IMR-90 (cell line): ENCODE measurements around the gene PAX5. TPM values are rescaled to one million over a fixed set of nuclear protein-coding genes. Genes with fewer than 3 reads are reported as not detected.

Experiments used
- ATAC-seq: fragments of 200-7000 bp; cut with Tn5 transposase; 2 replicates; pipeline ENCODE4 v1.9.1; 2020; ENCODE audit warnings: low read depth, mild to moderate bottlenecking, moderate library complexity
- BruUV-seq: library from RNA; stranded (reverse); fragments of 400-500 nt; replicated peaks from 2 replicates; lab custom pipeline; 2021; lab: Mats Ljungman, UMichigan
- CTCF ChIA-PET: fragments of 300-600 bp; formaldehyde crosslinking; extraction: SDS; loops from one replicate; lab custom pipeline; 2021; ENCODE audit warnings: antibody characterized with exemption; lab: Yijun Ruan, JAX
- POLR2A ChIA-PET: fragments of 300-600 bp; sonication (Branson Sonifier 250); formaldehyde crosslinking; loops from one replicate; lab custom pipeline; 2022; ENCODE audit warnings: antibody characterized with exemption; ENCODE audit not compliant: unreplicated experiment; lab: Charles Lee
- DNase-seq: peaks from one replicate; pipeline ENCODE4 v3.0.0; 2013
- H2AFZ ChIP-seq: replicated peaks from 2 replicates; pipeline ENCODE3; 2013; ENCODE audit warnings: low read length, mild to moderate bottlenecking; ENCODE audit not compliant: poor library complexity
- H2AK5ac ChIP-seq: 2 replicates; pipeline ENCODE4 v1.6.1; 2013; ENCODE audit warnings: low read depth, low read length, inconsistent platforms
- H2AK9ac ChIP-seq: replicated peaks from 2 replicates; pipeline ENCODE3; 2013; ENCODE audit warnings: mild to moderate bottlenecking, low read depth, low read length, moderate library complexity; ENCODE audit not compliant: poor library complexity
- H2BK120ac ChIP-seq: 2 replicates; pipeline ENCODE4 v1.6.1; 2013; ENCODE audit warnings: low read depth, low read length, inconsistent platforms
- H2BK15ac ChIP-seq: 3 replicates; pipeline ENCODE4 v1.6.1; 2013; ENCODE audit warnings: low read depth, low read length, inconsistent platforms
- H2BK20ac ChIP-seq: 2 replicates; pipeline ENCODE4 v1.6.1; 2013; ENCODE audit warnings: low read depth, mild to moderate bottlenecking, inconsistent platforms, low read length, moderate library complexity
- H2BK5ac ChIP-seq: 2 replicates; pipeline ENCODE4 v1.6.1; 2013; ENCODE audit warnings: mild to moderate bottlenecking, low read depth, low read length, inconsistent platforms; ENCODE audit not compliant: poor library complexity, severe bottlenecking
- H3K14ac ChIP-seq: replicated peaks from 2 replicates; pipeline ENCODE4 v1.6.1; 2013; ENCODE audit warnings: low read depth, low read length, inconsistent platforms
- H3K18ac ChIP-seq: 2 replicates; pipeline ENCODE4 v1.6.1; 2013; ENCODE audit warnings: low read depth, low read length, control low read depth
- H3K23ac ChIP-seq: 2 replicates; pipeline ENCODE4 v1.6.1; 2013; ENCODE audit warnings: low read depth, low read length, inconsistent platforms
- H3K27ac ChIP-seq: 2 replicates; pipeline ENCODE4 v1.5.1; 2013; ENCODE audit warnings: mild to moderate bottlenecking, control low read depth, low read length; ENCODE audit not compliant: insufficient read depth
- H3K27me3 ChIP-seq: 2 replicates; pipeline ENCODE4 v1.6.1; 2013; ENCODE audit warnings: low read length; ENCODE audit not compliant: control insufficient read depth, insufficient read depth
- H3K36me3 ChIP-seq: 2 replicates; pipeline ENCODE4 v1.6.1; 2013; ENCODE audit warnings: low read length, mixed read lengths; ENCODE audit not compliant: control insufficient read depth, insufficient read depth
- H3K4ac ChIP-seq: 2 replicates; pipeline ENCODE4 v1.6.1; 2013; ENCODE audit warnings: low read depth, low read length, inconsistent platforms
- H3K4me1 ChIP-seq: 2 replicates; pipeline ENCODE4 v1.6.1; 2013; ENCODE audit warnings: low read length, mixed read lengths; ENCODE audit not compliant: control insufficient read depth, insufficient read depth
- H3K4me2 ChIP-seq: 2 replicates; pipeline ENCODE4 v1.6.1; 2013; ENCODE audit warnings: low read depth, mild to moderate bottlenecking, control low read depth, low read length, moderate library complexity
- H3K4me3 ChIP-seq: 2 replicates; pipeline ENCODE4 v1.5.1; 2013; ENCODE audit warnings: low read depth, mild to moderate bottlenecking, control low read depth, low read length, moderate library complexity; ENCODE audit not compliant: insufficient read depth
- H3K56ac ChIP-seq: 2 replicates; pipeline ENCODE4 v1.6.1; 2013; ENCODE audit warnings: low read length, inconsistent platforms; ENCODE audit not compliant: insufficient read depth; ENCODE audit errors: extremely low read depth
- H3K79me1 ChIP-seq, 2 experiments: 2 replicates each; pipeline ENCODE4 v1.6.1; 2013; ENCODE audit warnings: low read length in 2 of 2, inconsistent platforms in 1 of 2, low read depth in 1 of 2
- H3K9ac ChIP-seq: 2 replicates; pipeline ENCODE4 v1.6.1; 2013; ENCODE audit warnings: low read depth, low read length, control low read depth
- H3K9me1 ChIP-seq: 2 replicates; pipeline ENCODE4 v1.6.1; 2013; ENCODE audit warnings: low read length, inconsistent platforms; ENCODE audit not compliant: insufficient read depth
- H3K9me3 ChIP-seq: 2 replicates; pipeline ENCODE4 v1.6.1; 2013; ENCODE audit warnings: low read length; ENCODE audit not compliant: control insufficient read depth, insufficient read depth
- H4K20me1 ChIP-seq: 2 replicates; pipeline ENCODE4 v1.6.1; 2013; ENCODE audit warnings: low read length, inconsistent platforms; ENCODE audit not compliant: insufficient read depth
- H4K5ac ChIP-seq: 2 replicates; pipeline ENCODE4 v1.6.1; 2013; ENCODE audit warnings: mild to moderate bottlenecking, low read depth, low read length, control low read depth
- H4K8ac ChIP-seq, 2 experiments: 2 replicates each; pipeline ENCODE4 v1.6.1; 2013; ENCODE audit warnings: low read depth in 2 of 2, low read length in 2 of 2, control low read depth in 1 of 2, inconsistent platforms in 1 of 2
- H4K91ac ChIP-seq: 2 replicates; pipeline ENCODE4 v1.6.1; 2013; ENCODE audit warnings: low read depth, low read length, inconsistent platforms; ENCODE audit not compliant: insufficient read depth
- CTCF ChIP-seq: conservative IDR thresholded peaks from 2 replicates; pipeline ENCODE4 v1.5.1; 2012; ENCODE audit warnings: mild to moderate bottlenecking, low read depth, low read length, improper control_type of control experiment
- MXI1 ChIP-seq: IDR thresholded peaks from 2 replicates; pipeline ENCODE4 v1.6.1; 2012; ENCODE audit warnings: low read depth, mild to moderate bottlenecking, low read length, moderate library complexity, borderline replicate concordance
- POLR2A ChIP-seq: IDR thresholded peaks from 2 replicates; pipeline ENCODE4 v1.6.1; 2012; ENCODE audit warnings: mild to moderate bottlenecking, low read depth, low read length
- RFX5 ChIP-seq: IDR thresholded peaks from 2 replicates; pipeline ENCODE4 v1.8.0; 2012; ENCODE audit warnings: low read depth, mild to moderate bottlenecking, low read length, moderate library complexity
- WGBS, 2 experiments: methylation state at CpG; one replicate each; pipeline versions ENCODE4 v1.1.5 to v1.1.7; 2013; ENCODE audit warnings: missing lambda C conversion rate in 2 of 2; ENCODE audit not compliant: insufficient read length in 1 of 2; ENCODE audit errors: extremely low coverage in 2 of 2; 5-methylcytosine and 5-hydroxymethylcytosine counted together
- dilution Hi-C: fragments of 300-500 bp; cut with HindIII; formaldehyde crosslinking; loops from one replicate; pipeline ENCODE4 v1.14.3; 2018; ENCODE audit warnings: low sequenced_read_pairs; ENCODE audit not compliant: unreplicated experiment
- in situ Hi-C: fragments of 300-500 bp; cut with MboI; formaldehyde crosslinking; loops from 3 replicates; pipeline ENCODE4 v1.14.3; 2019; ENCODE audit warnings: low sequenced_read_pairs, inconsistent platforms, mixed read lengths
- intact Hi-C: fragments of 100-400 bp; cut with micrococcal nuclease; formaldehyde crosslinking; loops from 2 replicates; pipeline ENCODE4 v1.10.0; 2022
- polyA plus RNA-seq, 3 experiments: library from polyadenylated mRNA; depleted of rRNA; stranded (reverse); fragments of >200 nt; gene quantifications; 2 replicates each; pipeline ENCODE4 v1.2.3, GENCODE V29; 2012; ENCODE audit warnings: low replicate concordance in 1 of 3
- total RNA-seq: library from RNA; depleted of rRNA; stranded (reverse); fragments of >200 nt; gene quantifications from 2 replicates; pipeline ENCODE4 v1.2.3, GENCODE V29; 2012
- TF ChIP-seq, protein P1 (sequence below): fragments of 150-350 bp; IDR thresholded peaks from 2 replicates; pipeline ENCODE4 v1.6.1; 2016; ENCODE audit warnings: low read depth, mild to moderate bottlenecking, low read length, moderate library complexity, borderline replicate concordance

Gene PAX5
- total and polyA plus RNA-seq, 2 of the 4 experiments (the other 2 are of a cell fraction): not detected

- WGBS, 2 experiments: 61% methylated on average over 3 of the region's 7 CpGs; no CpG with 5 or more reads in 1 of the 2 experiments
- no peak overlapping the region for H2AK5ac ChIP-seq
- no TSS peak for BruUV-seq
Measured at GRCh38 chr9:36963346-36963745, 70.7 kb downstream of the PAX5 start.

More at GRCh38 chr9:36963346-36963745, 70.7 kb downstream of the PAX5 start:
- Histone ChIP-seq H3K4me1 (no peaks in the 10 kb centered on the region), H2BK5ac (no peak overlapping the region), H4K5ac (no peak overlapping the region), H3K56ac (no peak overlapping the region), H3K4me2 (no peak overlapping the region), H3K9me3 (no peaks in the 10 kb centered on the region), H3K9ac (no peak overlapping the region), H4K8ac (no peak overlapping the region), H4K20me1 (no peaks in the 10 kb centered on the region), H2BK15ac (no peak overlapping the region), H3K79me1 (no peaks in the 10 kb centered on the region), H3K4me3 (no peak overlapping the region), H2AFZ (no peak overlapping the region), H2BK120ac (no peak overlapping the region), H3K23ac (no peak overlapping the region), H3K36me3 (no peaks in the 10 kb centered on the region), H3K27ac (no peak overlapping the region), H3K4ac (no peak overlapping the region), H3K27me3 (peaks cover 38% of the 10 kb centered on the region), H2AK9ac (no peak overlapping the region), H3K18ac (no peak overlapping the region), H3K9me1 (no peaks in the 10 kb centered on the region), H3K14ac (no peak overlapping the region), H4K91ac (no peak overlapping the region), H2BK20ac (no peak overlapping the region)
- ChIA-PET POLR2A (no interaction called here), CTCF (no interaction called here)
- DNase-seq (no peak), ATAC-seq (no peak)
- in situ Hi-C loops: no loop called here
- intact Hi-C loops: no loop called here
- no peak for TF ChIP-seq POLR2A
- no peak for TF ChIP-seq CTCF
- no peak for TF ChIP-seq MXI1
- TF ChIP-seq RFX5: no peak
- TF ChIP-seq, protein P1, sequence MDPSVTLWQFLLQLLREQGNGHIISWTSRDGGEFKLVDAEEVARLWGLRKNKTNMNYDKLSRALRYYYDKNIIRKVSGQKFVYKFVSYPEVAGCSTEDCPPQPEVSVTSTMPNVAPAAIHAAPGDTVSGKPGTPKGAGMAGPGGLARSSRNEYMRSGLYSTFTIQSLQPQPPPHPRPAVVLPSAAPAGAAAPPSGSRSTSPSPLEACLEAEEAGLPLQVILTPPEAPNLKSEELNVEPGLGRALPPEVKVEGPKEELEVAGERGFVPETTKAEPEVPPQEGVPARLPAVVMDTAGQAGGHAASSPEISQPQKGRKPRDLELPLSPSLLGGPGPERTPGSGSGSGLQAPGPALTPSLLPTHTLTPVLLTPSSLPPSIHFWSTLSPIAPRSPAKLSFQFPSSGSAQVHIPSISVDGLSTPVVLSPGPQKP: no peak
- dilution Hi-C loops: no loop called here
